ENCODE results near the gene ZFP3.
"Not testable (repeated sequence)": the region's sequence is repeated elsewhere in the genome, so short reads cannot be mapped to it uniquely, and the experiment has no call there.

Gene ZFP3

DNA sequence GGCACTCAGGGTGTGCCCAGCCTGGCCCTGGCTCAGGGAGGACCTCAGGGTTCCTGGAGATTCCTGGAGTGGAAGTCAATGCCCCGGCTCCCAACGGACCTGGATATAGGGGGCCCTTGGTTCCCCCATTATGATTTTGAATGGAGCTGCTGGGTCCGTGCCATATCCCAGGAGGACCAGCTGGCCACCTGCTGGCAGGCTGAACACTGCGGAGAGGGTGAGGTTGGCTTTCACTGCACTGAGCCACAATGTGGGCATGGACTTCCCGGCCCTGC, 61.1 kb downstream of the ZFP3 start:
- DNase-seq: no peak

DNA sequence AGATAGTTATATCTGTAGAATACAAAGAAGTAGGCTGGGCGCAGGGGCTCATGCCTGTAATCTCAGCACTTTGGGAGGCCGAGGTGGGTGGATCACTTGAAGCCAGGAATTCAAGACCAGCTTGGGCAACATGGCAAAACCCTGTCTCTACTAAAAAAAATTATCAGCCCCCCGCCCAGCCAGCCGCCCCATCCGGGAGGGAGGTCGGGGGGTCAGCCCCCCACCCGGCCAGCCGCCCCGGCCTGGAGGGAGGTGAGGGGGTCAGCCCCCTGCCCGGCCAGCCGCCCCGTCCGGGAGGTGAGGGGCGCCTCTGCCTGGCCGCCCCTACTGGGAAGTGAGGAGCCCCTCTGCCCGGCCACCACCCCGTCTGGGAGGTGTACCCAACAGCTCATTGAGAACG, 64.6 kb downstream of the ZFP3 start:
- not testable (repeated sequence) for DNase-seq

Data from Kasumi-1 (cell line).